ENCODE results near the gene NDE1.

- TF ChIP-seq POLR2A (IDR thresholded peaks at IDR 0.05; ENCODE audit: low read depth, low read length): no peak
- TF ChIP-seq CTCF (conservative IDR thresholded peaks at IDR 0.05; ENCODE audit: low read depth, low read length): no peak
- TF ChIP-seq ELK1 (IDR thresholded peaks at IDR 0.05; ENCODE audit: borderline replicate concordance, low read depth, low read length): no peak
- no peak for TF ChIP-seq FOS (IDR thresholded peaks at IDR 0.05; ENCODE audit: low read depth, low read length)
- TF ChIP-seq RCOR1 (IDR thresholded peaks at IDR 0.05; ENCODE audit: insufficient replicate concordance, low read length): no peak
- TF ChIP-seq USF2 (IDR thresholded peaks at IDR 0.05; ENCODE audit: low read depth, low read length): no peak
- no peak for TF ChIP-seq CHD1 (IDR thresholded peaks at IDR 0.05; ENCODE audit: low read depth, low read length)
- TF ChIP-seq SMC3 (IDR thresholded peaks at IDR 0.05; ENCODE audit: low read depth, low read length): no peak
- TF ChIP-seq MAFK (IDR thresholded peaks at IDR 0.05; ENCODE audit: low read depth, low read length): no peak
- no peak for TF ChIP-seq RFX5 (IDR thresholded peaks at IDR 0.05; ENCODE audit: low read depth, low read length)
Observed at GRCh38 chr16:15768201-15768600, 118.2 kb downstream of the NDE1 start.

Measured in IMR-90 (cell line).